CD14-positive monocyte (primary cell): ENCODE measurements around the gene INO80D. TPM values are rescaled to one million over a fixed set of nuclear protein-coding genes. Genes with fewer than 3 reads are reported as not detected.

Experiments
- DNase-seq, 3 donors: peaks; one replicate each; pipeline ENCODE4 v3.0.0-alpha.2; 2011 to 2022
- H2AFZ ChIP-seq: 2 replicates; pipeline ENCODE4 v1.6.0; 2012; ENCODE audit warnings: mild to moderate bottlenecking, low read depth, low read length, inconsistent platforms; ENCODE audit not compliant: insufficient read depth, poor library complexity, severe bottlenecking
- H3K27ac ChIP-seq, 2 donors: 1 replicate in 1 of 2; 2 replicates in 1 of 2; pipeline ENCODE4 v1.5.1; 2012 to 2013; ENCODE audit warnings: low read length in 2 of 2, control low read depth in 1 of 2, inconsistent platforms in 1 of 2, low read depth in 1 of 2, mild to moderate bottlenecking in 1 of 2
- H3K27me3 ChIP-seq, 2 donors: one replicate each; pipeline versions ENCODE4 v1.6.0 to v1.6.1; 2011 to 2013; ENCODE audit warnings: low read length in 2 of 2; ENCODE audit not compliant: control insufficient read depth in 2 of 2, insufficient read depth in 2 of 2
- H3K36me3 ChIP-seq, 2 donors: replicated peaks in 1 of 2; 1 replicate in 1 of 2; 2 replicates in 1 of 2; pipeline versions ENCODE4 v1.5.1 to v1.6.1; 2012 to 2013; ENCODE audit warnings: low read length in 2 of 2, control low read depth in 1 of 2, inconsistent platforms in 1 of 2, mild to moderate bottlenecking in 1 of 2; ENCODE audit not compliant: insufficient read depth in 2 of 2, control insufficient read depth in 1 of 2
- H3K4me1 ChIP-seq, 2 donors: 1 replicate in 1 of 2; 2 replicates in 1 of 2; pipeline versions ENCODE4 v1.5.1 to v1.6.1; 2012 to 2013; ENCODE audit warnings: low read length in 2 of 2, control low read depth in 1 of 2, inconsistent platforms in 1 of 2, mild to moderate bottlenecking in 1 of 2, moderate library complexity in 1 of 2; ENCODE audit not compliant: insufficient read depth in 2 of 2, control insufficient read depth in 1 of 2
- H3K4me2 ChIP-seq: replicated peaks from 2 replicates; pipeline ENCODE3; 2012; ENCODE audit warnings: low read length, moderate library complexity, mild to moderate bottlenecking; ENCODE audit not compliant: poor library complexity, severe bottlenecking; ENCODE audit errors: extremely low read depth
- H3K4me3 ChIP-seq, 3 experiments: fragments of 200-600 bp in 1 of 3; sonication (generic) in 1 of 3; replicated peaks in 1 of 3; 1 replicate in 2 of 3; 2 replicates in 1 of 3; pipeline ENCODE4 v1.5.1; 2011 to 2013; ENCODE audit warnings: low read length in 3 of 3, mild to moderate bottlenecking in 3 of 3, control low read depth in 2 of 3, low read depth in 2 of 3, inconsistent platforms in 1 of 3, moderate library complexity in 1 of 3
- H3K79me2 ChIP-seq: 2 replicates; pipeline ENCODE4 v1.6.0; 2012; ENCODE audit warnings: mild to moderate bottlenecking, control low read depth, inconsistent platforms, low read length, moderate library complexity; ENCODE audit not compliant: insufficient read depth
- H3K9ac ChIP-seq: 2 replicates; pipeline ENCODE4 v1.6.0; 2017; ENCODE audit warnings: low read length, mild to moderate bottlenecking; ENCODE audit not compliant: insufficient read depth, poor library complexity, severe bottlenecking
- H3K9me3 ChIP-seq, 2 donors: replicated peaks in 1 of 2; 1 replicate in 1 of 2; 2 replicates in 1 of 2; pipeline versions ENCODE4 v1.5.1 to v1.6.1; 2012 to 2013; ENCODE audit warnings: low read length in 2 of 2, control low read depth in 1 of 2; ENCODE audit not compliant: control insufficient read depth in 1 of 2, insufficient read depth in 1 of 2
- H4K20me1 ChIP-seq: 2 replicates; pipeline ENCODE4 v1.6.0; 2012; ENCODE audit warnings: mild to moderate bottlenecking, low read length, control low read depth, moderate library complexity; ENCODE audit not compliant: insufficient read depth
- H3K27ac Mint-ChIP-seq, 7 donors: one replicate each; pipeline ENCODE4 v1.8.0; 2020; ENCODE audit warnings: mild to moderate bottlenecking in 7 of 7, mixed read lengths in 7 of 7, moderate library complexity in 6 of 7, inconsistent platforms in 2 of 7
- H3K27me3 Mint-ChIP-seq, 3 donors: one replicate each; pipeline ENCODE4 v1.8.0; 2021 to 2022; ENCODE audit warnings: low read depth in 3 of 3, mild to moderate bottlenecking in 3 of 3, mixed read lengths in 3 of 3, moderate library complexity in 3 of 3, inconsistent platforms in 1 of 3
- H3K36me3 Mint-ChIP-seq, 2 donors: one replicate each; pipeline ENCODE4 v1.8.0; 2020; ENCODE audit warnings: mixed read lengths in 2 of 2, inconsistent platforms in 1 of 2, mild to moderate bottlenecking in 1 of 2
- H3K4me1 Mint-ChIP-seq: one replicate; pipeline ENCODE4 v1.8.0; 2020; ENCODE audit warnings: mild to moderate bottlenecking, mixed read lengths
- H3K4me3 Mint-ChIP-seq, 2 donors: one replicate each; pipeline ENCODE4 v1.8.0; 2020; ENCODE audit warnings: mild to moderate bottlenecking in 2 of 2, mixed read lengths in 2 of 2, moderate library complexity in 1 of 2
- H3K9me3 Mint-ChIP-seq, 7 donors: one replicate each; pipeline ENCODE4 v1.8.0; 2020 to 2022; ENCODE audit warnings: mixed read lengths in 7 of 7, mild to moderate bottlenecking in 6 of 7, moderate library complexity in 6 of 7, inconsistent platforms in 2 of 7
- WGBS: methylation state at CpG from one replicate; pipeline ENCODE4 v1.1.5; 2013; ENCODE audit warnings: missing lambda C conversion rate; ENCODE audit not compliant: insufficient coverage; 5-methylcytosine and 5-hydroxymethylcytosine counted together
- intact Hi-C, 2 donors: fragments of 100-400 bp; cut with micrococcal nuclease; formaldehyde crosslinking; loops; one replicate each; pipeline versions ENCODE4 v1.15.0 to v1.15.1; 2023
- polyA plus RNA-seq, 3 donors: library from polyadenylated mRNA; depleted of rRNA in 1 of 3; unstranded in 2 of 3; stranded (reverse) in 1 of 3; fragments of 300-500 nt in 2 of 3; fragments of >200 nt in 1 of 3; fragmentation: Illumina TruSeq in 2 of 3; gene quantifications; 1 replicate in 2 of 3; 2 replicates in 1 of 3; pipeline ENCODE4 v1.2.3, GENCODE V29; 2012 to 2021
- TF ChIP-seq, protein P1 (sequence below): fragments of 200-600 bp; IDR thresholded peaks from one replicate; pipeline ENCODE4 v1.8.0; 2022; ENCODE audit warnings: antibody characterized with exemption, mild to moderate bottlenecking

INO80D gene
- polyA plus RNA-seq, 3 donors = 3.8 to 6.1 (median 4.4) TPM

GRCh38 chr2:206083602-206084438 lies 2.2 kb downstream of the INO80D start:
- Histone ChIP-seq H3K9me3 (no peaks in the 10 kb centered on the region), H3K27ac (peak overlapping the region; percentile 76 to 96), H3K4me2 (peak overlapping the region; percentile 85), H4K20me1 (peaks cover 24% of the 10 kb centered on the region), H3K4me1 (peaks cover 21 to 36% of the 10 kb centered on the region in 2 donors), H3K9ac (peak overlapping the region; percentile 99), H2AFZ (peak overlapping the region; percentile 90), H3K4me3 (peak overlapping the region; percentile 77 to 88 (median 79)), H3K79me2 (peaks cover 92% of the 10 kb centered on the region), H3K36me3 (no peaks in the 10 kb centered on the region), H3K27me3 (no peaks in the 10 kb centered on the region)
- Mint-ChIP-seq H3K4me1 (peaks cover 36% of the 10 kb centered on the region), H3K9me3 (peaks cover 0 to 2% (median 0%) of the 10 kb centered on the region in 7 donors), H3K27me3 (no peaks in the 10 kb centered on the region), H3K4me3 (peak overlapping the region; percentile 99 to 100), H3K27ac (peak overlapping the region in 6 of 7 donors; percentile 87 to 98 (median 94)), H3K36me3 (no peaks in the 10 kb centered on the region)
- no peak for DNase-seq
- WGBS = 6% methylated on average over 3 of the region's 14 CpGs
- TF ChIP-seq, protein P1, sequence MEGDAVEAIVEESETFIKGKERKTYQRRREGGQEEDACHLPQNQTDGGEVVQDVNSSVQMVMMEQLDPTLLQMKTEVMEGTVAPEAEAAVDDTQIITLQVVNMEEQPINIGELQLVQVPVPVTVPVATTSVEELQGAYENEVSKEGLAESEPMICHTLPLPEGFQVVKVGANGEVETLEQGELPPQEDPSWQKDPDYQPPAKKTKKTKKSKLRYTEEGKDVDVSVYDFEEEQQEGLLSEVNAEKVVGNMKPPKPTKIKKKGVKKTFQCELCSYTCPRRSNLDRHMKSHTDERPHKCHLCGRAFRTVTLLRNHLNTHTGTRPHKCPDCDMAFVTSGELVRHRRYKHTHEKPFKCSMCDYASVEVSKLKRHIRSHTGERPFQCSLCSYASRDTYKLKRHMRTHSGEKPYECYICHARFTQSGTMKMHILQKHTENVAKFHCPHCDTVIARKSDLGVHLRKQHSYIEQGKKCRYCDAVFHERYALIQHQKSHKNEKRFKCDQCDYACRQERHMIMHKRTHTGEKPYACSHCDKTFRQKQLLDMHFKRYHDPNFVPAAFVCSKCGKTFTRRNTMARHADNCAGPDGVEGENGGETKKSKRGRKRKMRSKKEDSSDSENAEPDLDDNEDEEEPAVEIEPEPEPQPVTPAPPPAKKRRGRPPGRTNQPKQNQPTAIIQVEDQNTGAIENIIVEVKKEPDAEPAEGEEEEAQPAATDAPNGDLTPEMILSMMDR = no peak
- intact Hi-C loops = no loop called here

DNA sequence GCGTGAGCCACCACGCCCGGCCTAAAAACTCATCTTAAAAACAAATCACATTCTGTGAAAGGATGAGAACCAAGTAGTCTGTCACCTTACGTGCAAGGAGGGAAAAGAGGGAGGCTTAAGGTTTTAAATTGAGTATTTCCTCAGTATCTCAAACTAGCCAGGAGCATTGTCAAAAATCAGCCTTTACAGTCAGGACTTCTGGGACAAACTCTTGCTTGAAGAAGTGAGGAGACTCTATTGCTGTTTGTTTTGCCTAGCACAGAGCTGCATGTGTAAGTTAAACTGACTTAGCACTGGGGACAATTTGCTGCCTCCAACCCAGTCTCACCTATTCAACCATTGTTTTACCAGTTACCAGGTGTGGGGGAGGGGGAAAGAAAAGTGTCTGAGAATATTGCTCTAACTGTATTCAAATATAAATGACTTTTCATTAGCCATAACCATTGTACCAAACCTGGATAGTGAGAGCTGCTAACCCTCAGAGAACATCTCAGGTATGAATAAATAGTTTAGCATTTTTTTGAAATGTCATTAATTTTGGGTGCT lies 3.6 kb downstream of the INO80D start:
- Mint-ChIP-seq H3K9me3 (peaks cover 0 to 2% (median 0%) of the 10 kb centered on the region in 7 donors), H3K36me3 (peaks cover 0 to 3% of the 10 kb centered on the region in 2 donors), H3K4me1 (peaks cover 26% of the 10 kb centered on the region), H3K27me3 (no peaks in the 10 kb centered on the region), H3K4me3 (no peak overlapping the region), H3K27ac (no peak overlapping the region)
- intact Hi-C loops = no loop called here
- Histone ChIP-seq H3K4me3 (no peak overlapping the region), H3K27me3 (no peaks in the 10 kb centered on the region), H3K36me3 (no peaks in the 10 kb centered on the region), H3K4me2 (no peak overlapping the region), H3K79me2 (peaks cover 92% of the 10 kb centered on the region), H2AFZ (no peak overlapping the region), H3K27ac (no peak overlapping the region), H4K20me1 (peaks cover 38% of the 10 kb centered on the region), H3K4me1 (peaks cover 15 to 22% of the 10 kb centered on the region in 2 donors), H3K9me3 (no peaks in the 10 kb centered on the region), H3K9ac (no peak overlapping the region)
- WGBS = no CpG with 5 or more reads among the region's 4 CpGs
- DNase-seq = no peak
- TF ChIP-seq, protein P1 = no peak
